ENCODE results near the gene S100P. TPM values are rescaled to one million over a fixed set of nuclear protein-coding genes. Genes with fewer than 3 reads are reported as not detected.

Gene S100P
- total RNA-seq, 4 donors from 2014 or later = not detected

DNA sequence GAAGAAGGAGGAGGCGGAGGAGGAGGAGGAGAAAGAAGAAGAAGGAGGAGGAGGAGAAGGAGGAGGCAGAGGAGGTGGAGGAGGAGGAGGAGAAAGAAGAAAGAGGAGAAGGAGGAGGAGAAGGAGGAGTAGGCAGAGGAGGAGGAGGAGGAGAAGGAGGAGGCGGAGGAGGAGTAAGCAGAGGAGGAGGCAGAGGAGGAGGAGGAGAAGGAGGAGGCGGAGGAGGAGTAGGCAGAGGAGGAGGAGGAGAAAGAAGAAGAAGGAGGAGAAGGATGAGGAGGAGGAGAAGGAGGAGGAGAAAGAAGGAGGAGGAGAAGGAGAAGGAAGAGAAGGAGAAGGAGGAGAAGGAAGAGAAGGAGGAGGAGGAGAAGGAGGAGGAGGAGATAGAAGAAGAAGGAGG, 33.2 kb upstream of the S100P start:
- no peak overlapping the region for H3K27ac ChIP-seq
- H3K4me3 ChIP-seq = no peak overlapping the region
- no peaks in the 10 kb centered on the region for H3K36me3 ChIP-seq
- 88 to 94% methylated on average over 3 of the region's 3 CpGs for WGBS, 2 donors
- H3K27me3 ChIP-seq = peaks cover 0 to 22% of the 10 kb centered on the region in 2 donors
- peaks cover 0 to 28% (median 9%) of the 10 kb centered on the region in 4 donors for H3K4me1 ChIP-seq
- no peaks in the 10 kb centered on the region for H3K9me3 ChIP-seq
- DNase-seq (ENCODE audit: low spot score in 2 of 2) = no peak
- TF ChIP-seq, protein P1, sequence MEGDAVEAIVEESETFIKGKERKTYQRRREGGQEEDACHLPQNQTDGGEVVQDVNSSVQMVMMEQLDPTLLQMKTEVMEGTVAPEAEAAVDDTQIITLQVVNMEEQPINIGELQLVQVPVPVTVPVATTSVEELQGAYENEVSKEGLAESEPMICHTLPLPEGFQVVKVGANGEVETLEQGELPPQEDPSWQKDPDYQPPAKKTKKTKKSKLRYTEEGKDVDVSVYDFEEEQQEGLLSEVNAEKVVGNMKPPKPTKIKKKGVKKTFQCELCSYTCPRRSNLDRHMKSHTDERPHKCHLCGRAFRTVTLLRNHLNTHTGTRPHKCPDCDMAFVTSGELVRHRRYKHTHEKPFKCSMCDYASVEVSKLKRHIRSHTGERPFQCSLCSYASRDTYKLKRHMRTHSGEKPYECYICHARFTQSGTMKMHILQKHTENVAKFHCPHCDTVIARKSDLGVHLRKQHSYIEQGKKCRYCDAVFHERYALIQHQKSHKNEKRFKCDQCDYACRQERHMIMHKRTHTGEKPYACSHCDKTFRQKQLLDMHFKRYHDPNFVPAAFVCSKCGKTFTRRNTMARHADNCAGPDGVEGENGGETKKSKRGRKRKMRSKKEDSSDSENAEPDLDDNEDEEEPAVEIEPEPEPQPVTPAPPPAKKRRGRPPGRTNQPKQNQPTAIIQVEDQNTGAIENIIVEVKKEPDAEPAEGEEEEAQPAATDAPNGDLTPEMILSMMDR (IDR thresholded peaks at IDR 0.05) = no peak
- TF ChIP-seq EP300 (IDR thresholded peaks at IDR 0.05) (no peak), POLR2A (IDR thresholded peaks at IDR 0.05) (no peak)

DNA sequence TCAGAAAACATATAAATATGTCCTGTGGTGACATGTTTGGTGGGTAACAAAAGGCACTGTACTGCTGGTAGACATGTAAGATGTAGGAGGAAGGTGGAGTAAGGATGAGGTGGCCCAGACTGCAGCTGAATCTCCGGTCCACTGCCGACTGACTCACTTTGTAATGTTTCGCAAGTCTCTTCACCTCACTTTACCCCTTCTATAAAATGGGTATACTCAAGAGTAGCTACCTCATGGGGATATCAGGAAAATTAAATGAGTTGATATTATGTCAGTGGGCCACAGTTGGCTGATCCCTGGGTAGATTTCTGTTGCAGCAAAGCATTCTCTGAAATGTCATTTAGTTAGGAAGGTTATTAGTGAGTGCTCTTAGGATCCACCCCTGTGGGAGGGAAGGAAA, 31.1 kb upstream of the S100P start:
- Histone ChIP-seq H3K27ac (no peak overlapping the region), H3K27me3 (peaks cover 0 to 22% of the 10 kb centered on the region in 2 donors), H3K9me3 (no peaks in the 10 kb centered on the region), H3K4me1 (peaks cover 0 to 28% (median 9%) of the 10 kb centered on the region in 4 donors), H3K4me3 (no peak overlapping the region), H3K36me3 (no peaks in the 10 kb centered on the region)
- no peak for TF ChIP-seq POLR2A (IDR thresholded peaks at IDR 0.05)
- TF ChIP-seq, protein P1 (IDR thresholded peaks at IDR 0.05) = no peak
- DNase-seq (ENCODE audit: low spot score in 2 of 2) = no peak
- 89 to 96% methylated on average over 3 of the region's 3 CpGs for WGBS, 2 donors

DNA sequence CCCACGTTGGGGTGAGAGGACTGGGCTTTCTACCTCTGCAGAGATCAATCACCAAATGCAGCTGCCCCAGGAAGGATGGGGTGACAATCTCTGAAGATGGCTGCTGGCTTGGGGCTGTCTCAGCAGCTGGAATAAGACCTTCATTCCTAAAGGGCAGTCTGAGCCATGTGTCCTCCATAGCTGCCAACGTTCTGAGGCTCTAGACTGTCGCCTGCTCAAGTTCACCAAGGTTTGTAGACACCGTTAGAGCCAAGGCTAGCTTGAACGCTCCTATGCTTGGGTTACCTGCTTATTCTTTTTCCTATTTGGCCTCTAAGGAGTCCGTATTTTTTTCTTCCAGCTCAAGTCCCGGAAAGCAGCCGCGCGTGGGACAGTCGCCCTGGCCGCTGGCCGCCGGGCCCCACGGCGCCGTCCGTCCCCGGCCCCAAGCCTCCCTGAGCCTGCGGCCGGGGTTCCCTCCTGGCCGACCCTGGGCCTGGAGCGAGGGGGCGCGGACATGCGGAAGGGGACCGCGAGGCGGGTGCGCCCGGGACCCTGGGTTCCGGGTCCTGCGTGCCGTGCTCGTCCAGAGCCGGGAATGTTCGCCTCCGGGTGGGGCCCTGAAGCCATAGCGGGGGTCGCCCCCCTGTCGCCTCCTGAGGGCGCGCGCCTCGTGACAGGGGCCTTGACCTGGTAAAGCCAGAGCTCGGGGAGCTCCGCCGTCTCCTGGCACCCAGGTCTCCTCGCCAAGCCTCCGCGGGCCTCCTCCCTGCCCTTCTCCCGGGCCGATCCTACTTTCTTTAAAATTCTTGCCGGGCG, 29.9 kb upstream of the S100P start:
- TF ChIP-seq, protein P1 (IDR thresholded peaks at IDR 0.05) = no peak
- TF ChIP-seq EP300 (IDR thresholded peaks at IDR 0.05) = no peak
- no peak for TF ChIP-seq POLR2A (IDR thresholded peaks at IDR 0.05)
- WGBS, 2 donors = 11 to 19% methylated on average over 31 to 47 of the region's 55 CpGs
- Histone ChIP-seq H3K4me3 (peak overlapping the region; percentile 18 to 47 (median 26)), H3K9me3 (no peaks in the 10 kb centered on the region), H3K27ac (no peak overlapping the region), H3K27me3 (peaks cover 0 to 22% of the 10 kb centered on the region in 2 donors), H3K36me3 (peaks cover 0 to under 1% (median 0%) of the 10 kb centered on the region in 3 donors), H3K4me1 (peaks cover 0 to 22% (median 8%) of the 10 kb centered on the region in 4 donors)
- no peak for DNase-seq (ENCODE audit: low spot score in 2 of 2)

DNA sequence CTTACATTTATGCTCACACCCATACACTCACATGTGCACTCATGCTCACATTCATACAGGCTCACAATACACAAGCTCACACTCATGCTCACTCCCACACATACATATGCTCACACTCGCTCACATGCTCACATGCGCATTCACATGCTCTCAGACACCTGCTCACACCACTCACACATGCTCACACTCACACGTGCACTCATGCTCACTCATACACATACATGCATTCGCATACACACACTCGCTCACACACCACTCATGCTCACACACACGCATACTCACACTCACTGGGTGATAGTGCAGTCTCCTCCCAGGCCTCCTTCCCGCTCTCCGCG, 28.4 kb upstream of the S100P start:
- DNase-seq (ENCODE audit: low spot score in 2 of 2) = no peak
- Histone ChIP-seq H3K4me3 (no peak overlapping the region), H3K36me3 (peaks cover 0 to 15% (median 0%) of the 10 kb centered on the region in 3 donors), H3K9me3 (no peaks in the 10 kb centered on the region), H3K27ac (no peak overlapping the region), H3K27me3 (peaks cover 0 to 22% of the 10 kb centered on the region in 2 donors), H3K4me1 (peaks cover 0 to 12% (median 4%) of the 10 kb centered on the region in 4 donors)
- WGBS, 2 donors = 96 to 97% methylated on average over 9 of the region's 9 CpGs
- no peak for TF ChIP-seq POLR2A (IDR thresholded peaks at IDR 0.05)
- TF ChIP-seq, protein P1 (IDR thresholded peaks at IDR 0.05) = no peak
- no peak for TF ChIP-seq EP300 (IDR thresholded peaks at IDR 0.05)

DNA sequence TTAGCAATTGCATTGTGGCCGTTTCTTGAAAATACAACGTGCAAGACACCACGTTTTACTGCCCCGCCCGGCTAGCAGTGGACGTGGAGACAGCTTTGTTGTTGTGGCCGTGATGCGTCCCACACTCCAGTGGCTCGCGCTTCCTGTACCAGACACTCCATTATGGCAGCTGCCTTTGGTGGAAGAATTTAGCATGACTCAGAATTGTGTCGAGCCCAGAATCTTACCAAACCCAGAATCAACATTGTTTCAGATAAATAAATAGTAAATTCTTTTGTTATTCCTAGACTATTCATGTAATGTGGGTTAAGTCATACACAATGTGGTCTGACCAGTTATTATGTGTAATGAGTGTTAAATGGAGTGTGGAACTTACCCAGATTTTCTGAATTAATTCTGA, 25.3 kb upstream of the S100P start:
- peaks cover 0 to 19% of the 10 kb centered on the region in 2 donors for H3K27me3 ChIP-seq
- no peaks in the 10 kb centered on the region for H3K9me3 ChIP-seq
- H3K36me3 ChIP-seq = peaks cover 0 to 26% (median 0%) of the 10 kb centered on the region in 3 donors
- WGBS, 2 donors = 82 to 86% methylated on average over 11 of the region's 11 CpGs
- no peak for TF ChIP-seq EP300 (IDR thresholded peaks at IDR 0.05)
- DNase-seq (ENCODE audit: low spot score in 2 of 2) = no peak
- no peak overlapping the region for H3K27ac ChIP-seq
- H3K4me3 ChIP-seq = no peak overlapping the region
- peaks cover 0 to 15% (median 4%) of the 10 kb centered on the region in 4 donors for H3K4me1 ChIP-seq

Data from tibial nerve (tissue), 4 donors.